IMR-90 (cell line): ENCODE data around the gene CCDC102B.

Source experiments
- MAZ ChIP-seq: IDR thresholded peaks from 2 replicates; pipeline ENCODE4 v1.6.1; 2012; ENCODE audit warnings: low read depth, mild to moderate bottlenecking, low read length, improper control_type of control experiment, moderate library complexity, borderline replicate concordance
- MXI1 ChIP-seq: IDR thresholded peaks from 2 replicates; pipeline ENCODE4 v1.6.1; 2012; ENCODE audit warnings: low read depth, mild to moderate bottlenecking, low read length, moderate library complexity, borderline replicate concordance
- POLR2A ChIP-seq: IDR thresholded peaks from 2 replicates; pipeline ENCODE4 v1.6.1; 2012; ENCODE audit warnings: mild to moderate bottlenecking, low read depth, low read length
- TF ChIP-seq, protein P1 (sequence below): fragments of 150-350 bp; IDR thresholded peaks from 2 replicates; pipeline ENCODE4 v1.6.1; 2016; ENCODE audit warnings: low read depth, mild to moderate bottlenecking, low read length, moderate library complexity, borderline replicate concordance
- TF ChIP-seq, protein P2 (sequence below): conservative IDR thresholded peaks from 2 replicates; pipeline ENCODE4 v1.5.1; 2012; ENCODE audit warnings: mild to moderate bottlenecking, low read depth, low read length, improper control_type of control experiment

GRCh38 chr18:68935686-68936085, 137.8 kb downstream of the CCDC102B start:
- TF ChIP-seq, protein P1, sequence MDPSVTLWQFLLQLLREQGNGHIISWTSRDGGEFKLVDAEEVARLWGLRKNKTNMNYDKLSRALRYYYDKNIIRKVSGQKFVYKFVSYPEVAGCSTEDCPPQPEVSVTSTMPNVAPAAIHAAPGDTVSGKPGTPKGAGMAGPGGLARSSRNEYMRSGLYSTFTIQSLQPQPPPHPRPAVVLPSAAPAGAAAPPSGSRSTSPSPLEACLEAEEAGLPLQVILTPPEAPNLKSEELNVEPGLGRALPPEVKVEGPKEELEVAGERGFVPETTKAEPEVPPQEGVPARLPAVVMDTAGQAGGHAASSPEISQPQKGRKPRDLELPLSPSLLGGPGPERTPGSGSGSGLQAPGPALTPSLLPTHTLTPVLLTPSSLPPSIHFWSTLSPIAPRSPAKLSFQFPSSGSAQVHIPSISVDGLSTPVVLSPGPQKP = no peak
- TF ChIP-seq, protein P2, sequence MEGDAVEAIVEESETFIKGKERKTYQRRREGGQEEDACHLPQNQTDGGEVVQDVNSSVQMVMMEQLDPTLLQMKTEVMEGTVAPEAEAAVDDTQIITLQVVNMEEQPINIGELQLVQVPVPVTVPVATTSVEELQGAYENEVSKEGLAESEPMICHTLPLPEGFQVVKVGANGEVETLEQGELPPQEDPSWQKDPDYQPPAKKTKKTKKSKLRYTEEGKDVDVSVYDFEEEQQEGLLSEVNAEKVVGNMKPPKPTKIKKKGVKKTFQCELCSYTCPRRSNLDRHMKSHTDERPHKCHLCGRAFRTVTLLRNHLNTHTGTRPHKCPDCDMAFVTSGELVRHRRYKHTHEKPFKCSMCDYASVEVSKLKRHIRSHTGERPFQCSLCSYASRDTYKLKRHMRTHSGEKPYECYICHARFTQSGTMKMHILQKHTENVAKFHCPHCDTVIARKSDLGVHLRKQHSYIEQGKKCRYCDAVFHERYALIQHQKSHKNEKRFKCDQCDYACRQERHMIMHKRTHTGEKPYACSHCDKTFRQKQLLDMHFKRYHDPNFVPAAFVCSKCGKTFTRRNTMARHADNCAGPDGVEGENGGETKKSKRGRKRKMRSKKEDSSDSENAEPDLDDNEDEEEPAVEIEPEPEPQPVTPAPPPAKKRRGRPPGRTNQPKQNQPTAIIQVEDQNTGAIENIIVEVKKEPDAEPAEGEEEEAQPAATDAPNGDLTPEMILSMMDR = no peak
- TF ChIP-seq MAZ (no peak), MXI1 (no peak), POLR2A (no peak)
